HepG2 (cell line): ENCODE results near the gene LYPD6B.

ENCODE experiments used
- BRD4 ChIP-seq: sonication (generic); formaldehyde crosslinking; IDR thresholded peaks from 2 replicates; pipeline ENCODE4 v1.4.0; 2020; ENCODE audit warnings: missing genetic modification reagents
- EEA1 ChIP-seq: sonication (generic); formaldehyde crosslinking; IDR thresholded peaks from 2 replicates; pipeline ENCODE4 v1.5.1; 2020; ENCODE audit warnings: mild to moderate bottlenecking, missing genetic modification reagents, borderline replicate concordance
- TF ChIP-seq, protein P1 (sequence below): sonication (generic); formaldehyde crosslinking; IDR thresholded peaks from 2 replicates; pipeline ENCODE4 v1.8.0; 2022; ENCODE audit warnings: mild to moderate bottlenecking, missing genetic modification reagents
- TF ChIP-seq, protein P2 (sequence below): sonication (generic); formaldehyde crosslinking; IDR thresholded peaks from 2 replicates; pipeline ENCODE4 v1.4.0; 2020; ENCODE audit warnings: missing genetic modification reagents
- TF ChIP-seq, protein P3 (sequence below): sonication (generic); formaldehyde crosslinking; IDR thresholded peaks from 2 replicates; pipeline ENCODE4 v1.4.0; 2020; ENCODE audit warnings: missing genetic modification reagents

DNA sequence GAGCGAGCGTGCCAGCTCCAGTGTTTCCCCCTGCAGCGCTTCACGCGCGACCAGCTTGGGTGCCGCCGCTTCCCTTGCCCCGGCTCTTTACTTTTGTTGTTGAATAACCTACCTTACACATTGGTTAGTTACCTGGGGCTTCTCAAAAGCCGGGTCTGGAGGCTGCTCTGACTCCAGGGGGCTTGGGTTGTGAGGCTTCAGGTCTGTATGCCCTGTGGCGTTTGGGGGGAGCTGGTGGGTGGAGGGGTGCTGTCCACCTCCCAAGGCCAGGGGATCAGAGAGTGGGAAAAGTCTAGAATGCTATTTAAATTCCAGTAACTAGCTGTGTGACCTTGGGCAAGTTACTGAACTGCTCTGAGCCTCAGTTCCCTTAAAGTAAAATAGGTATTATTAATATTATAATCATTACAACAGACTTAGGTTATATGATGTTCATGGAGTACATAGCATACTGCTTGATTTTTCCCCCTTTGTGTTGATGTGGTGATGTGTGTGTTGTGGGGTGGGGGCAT is 770 bp downstream of the LYPD6B start:
- TF ChIP-seq, protein P1, sequence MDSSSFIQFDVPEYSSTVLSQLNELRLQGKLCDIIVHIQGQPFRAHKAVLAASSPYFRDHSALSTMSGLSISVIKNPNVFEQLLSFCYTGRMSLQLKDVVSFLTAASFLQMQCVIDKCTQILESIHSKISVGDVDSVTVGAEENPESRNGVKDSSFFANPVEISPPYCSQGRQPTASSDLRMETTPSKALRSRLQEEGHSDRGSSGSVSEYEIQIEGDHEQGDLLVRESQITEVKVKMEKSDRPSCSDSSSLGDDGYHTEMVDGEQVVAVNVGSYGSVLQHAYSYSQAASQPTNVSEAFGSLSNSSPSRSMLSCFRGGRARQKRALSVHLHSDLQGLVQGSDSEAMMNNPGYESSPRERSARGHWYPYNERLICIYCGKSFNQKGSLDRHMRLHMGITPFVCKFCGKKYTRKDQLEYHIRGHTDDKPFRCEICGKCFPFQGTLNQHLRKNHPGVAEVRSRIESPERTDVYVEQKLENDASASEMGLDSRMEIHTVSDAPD (CRISPR knock-in tag), result no peak
- TF ChIP-seq EEA1 (CRISPR knock-in tag) (no peak), BRD4 (no peak)
- TF ChIP-seq, protein P2, sequence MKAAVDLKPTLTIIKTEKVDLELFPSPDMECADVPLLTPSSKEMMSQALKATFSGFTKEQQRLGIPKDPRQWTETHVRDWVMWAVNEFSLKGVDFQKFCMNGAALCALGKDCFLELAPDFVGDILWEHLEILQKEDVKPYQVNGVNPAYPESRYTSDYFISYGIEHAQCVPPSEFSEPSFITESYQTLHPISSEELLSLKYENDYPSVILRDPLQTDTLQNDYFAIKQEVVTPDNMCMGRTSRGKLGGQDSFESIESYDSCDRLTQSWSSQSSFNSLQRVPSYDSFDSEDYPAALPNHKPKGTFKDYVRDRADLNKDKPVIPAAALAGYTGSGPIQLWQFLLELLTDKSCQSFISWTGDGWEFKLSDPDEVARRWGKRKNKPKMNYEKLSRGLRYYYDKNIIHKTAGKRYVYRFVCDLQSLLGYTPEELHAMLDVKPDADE (CRISPR knock-in tag), result no peak
- TF ChIP-seq, protein P3, sequence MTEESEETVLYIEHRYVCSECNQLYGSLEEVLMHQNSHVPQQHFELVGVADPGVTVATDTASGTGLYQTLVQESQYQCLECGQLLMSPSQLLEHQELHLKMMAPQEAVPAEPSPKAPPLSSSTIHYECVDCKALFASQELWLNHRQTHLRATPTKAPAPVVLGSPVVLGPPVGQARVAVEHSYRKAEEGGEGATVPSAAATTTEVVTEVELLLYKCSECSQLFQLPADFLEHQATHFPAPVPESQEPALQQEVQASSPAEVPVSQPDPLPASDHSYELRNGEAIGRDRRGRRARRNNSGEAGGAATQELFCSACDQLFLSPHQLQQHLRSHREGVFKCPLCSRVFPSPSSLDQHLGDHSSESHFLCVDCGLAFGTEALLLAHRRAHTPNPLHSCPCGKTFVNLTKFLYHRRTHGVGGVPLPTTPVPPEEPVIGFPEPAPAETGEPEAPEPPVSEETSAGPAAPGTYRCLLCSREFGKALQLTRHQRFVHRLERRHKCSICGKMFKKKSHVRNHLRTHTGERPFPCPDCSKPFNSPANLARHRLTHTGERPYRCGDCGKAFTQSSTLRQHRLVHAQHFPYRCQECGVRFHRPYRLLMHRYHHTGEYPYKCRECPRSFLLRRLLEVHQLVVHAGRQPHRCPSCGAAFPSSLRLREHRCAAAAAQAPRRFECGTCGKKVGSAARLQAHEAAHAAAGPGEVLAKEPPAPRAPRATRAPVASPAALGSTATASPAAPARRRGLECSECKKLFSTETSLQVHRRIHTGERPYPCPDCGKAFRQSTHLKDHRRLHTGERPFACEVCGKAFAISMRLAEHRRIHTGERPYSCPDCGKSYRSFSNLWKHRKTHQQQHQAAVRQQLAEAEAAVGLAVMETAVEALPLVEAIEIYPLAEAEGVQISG (CRISPR knock-in tag), result no peak
